Measurements from ENCODE around the gene RFX3. TPM values are rescaled to one million over a fixed set of nuclear protein-coding genes. Genes with fewer than 3 reads are reported as not detected.

The RFX3 gene
- total RNA-seq, 2 donors from 2014 or later: 10.9 to 15.5 TPM

DNA sequence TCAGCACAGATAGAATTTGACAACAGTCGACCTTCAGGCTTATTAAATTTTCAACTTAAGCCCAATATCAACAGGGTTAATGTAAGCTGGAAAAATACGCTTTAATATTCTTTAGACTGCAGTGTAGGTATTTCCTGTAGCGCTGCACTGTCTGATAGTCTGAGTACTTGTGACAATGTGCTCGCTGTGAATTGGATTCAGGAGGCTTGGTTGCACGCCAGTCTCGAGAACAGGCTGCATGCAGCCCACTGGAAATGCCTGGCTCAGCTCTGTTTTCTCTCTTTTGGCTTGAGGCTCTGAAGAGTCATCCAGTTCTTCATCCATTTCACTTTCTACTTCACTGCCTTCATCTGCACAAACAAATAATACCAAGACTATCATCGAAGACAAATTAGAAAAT lies 300.9 kb downstream of the RFX3 start:
- intact Hi-C loops (cut with DNase I): no loop called here
- WGBS: 52% methylated on average over 7 of the region's 7 CpGs
- Histone ChIP-seq H3K27me3 (replicated peaks; ENCODE audit: insufficient read depth) (no peaks in the 10 kb centered on the region), H3K4me1 (replicated peaks) (no peaks in the 10 kb centered on the region), H3K36me3 (no peaks in the 10 kb centered on the region), H3K4me3 (no peak overlapping the region), H3K9me3 (no peaks in the 10 kb centered on the region), H3K27ac (no peak overlapping the region)
- no peak for TF ChIP-seq POLR2A (IDR thresholded peaks at IDR 0.05)
- no peak for TF ChIP-seq POLR2AphosphoS5 (IDR thresholded peaks at IDR 0.05)
- TF ChIP-seq, protein P1, sequence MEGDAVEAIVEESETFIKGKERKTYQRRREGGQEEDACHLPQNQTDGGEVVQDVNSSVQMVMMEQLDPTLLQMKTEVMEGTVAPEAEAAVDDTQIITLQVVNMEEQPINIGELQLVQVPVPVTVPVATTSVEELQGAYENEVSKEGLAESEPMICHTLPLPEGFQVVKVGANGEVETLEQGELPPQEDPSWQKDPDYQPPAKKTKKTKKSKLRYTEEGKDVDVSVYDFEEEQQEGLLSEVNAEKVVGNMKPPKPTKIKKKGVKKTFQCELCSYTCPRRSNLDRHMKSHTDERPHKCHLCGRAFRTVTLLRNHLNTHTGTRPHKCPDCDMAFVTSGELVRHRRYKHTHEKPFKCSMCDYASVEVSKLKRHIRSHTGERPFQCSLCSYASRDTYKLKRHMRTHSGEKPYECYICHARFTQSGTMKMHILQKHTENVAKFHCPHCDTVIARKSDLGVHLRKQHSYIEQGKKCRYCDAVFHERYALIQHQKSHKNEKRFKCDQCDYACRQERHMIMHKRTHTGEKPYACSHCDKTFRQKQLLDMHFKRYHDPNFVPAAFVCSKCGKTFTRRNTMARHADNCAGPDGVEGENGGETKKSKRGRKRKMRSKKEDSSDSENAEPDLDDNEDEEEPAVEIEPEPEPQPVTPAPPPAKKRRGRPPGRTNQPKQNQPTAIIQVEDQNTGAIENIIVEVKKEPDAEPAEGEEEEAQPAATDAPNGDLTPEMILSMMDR (IDR thresholded peaks at IDR 0.05): no peak
- DNase-seq (ENCODE audit: low spot score): no peak

DNA sequence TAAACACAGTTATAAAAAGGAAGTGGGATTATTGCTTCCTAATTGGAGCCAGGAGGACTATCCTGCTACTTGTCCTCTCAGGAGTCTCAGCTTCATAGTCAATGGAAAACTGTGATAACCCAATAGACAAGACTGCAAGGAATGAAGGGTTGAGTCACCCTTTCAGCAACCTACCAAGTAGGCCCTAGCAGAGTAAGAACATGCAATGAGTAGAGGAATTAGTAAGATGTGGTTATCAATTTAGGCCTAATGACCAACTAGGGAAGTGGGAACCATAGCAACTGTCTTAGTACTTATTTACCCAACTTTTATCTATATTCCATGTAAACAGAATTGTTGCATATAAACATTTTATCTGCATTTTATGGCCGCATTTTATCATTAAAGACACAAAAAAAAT lies 310.1 kb downstream of the RFX3 start:
- Histone ChIP-seq H3K36me3 (no peaks in the 10 kb centered on the region), H3K27me3 (replicated peaks; ENCODE audit: insufficient read depth) (no peaks in the 10 kb centered on the region), H3K9me3 (no peaks in the 10 kb centered on the region), H3K27ac (no peak overlapping the region), H3K4me3 (no peak overlapping the region), H3K4me1 (replicated peaks) (no peaks in the 10 kb centered on the region)
- DNase-seq (ENCODE audit: low spot score): no peak
- TF ChIP-seq, protein P1 (IDR thresholded peaks at IDR 0.05): no peak
- TF ChIP-seq POLR2A (IDR thresholded peaks at IDR 0.05) (no peak), POLR2AphosphoS5 (IDR thresholded peaks at IDR 0.05) (no peak)
- WGBS: 29% methylated on average over 1 of the region's 1 CpG
- intact Hi-C loops (cut with DNase I): no loop called here

DNA sequence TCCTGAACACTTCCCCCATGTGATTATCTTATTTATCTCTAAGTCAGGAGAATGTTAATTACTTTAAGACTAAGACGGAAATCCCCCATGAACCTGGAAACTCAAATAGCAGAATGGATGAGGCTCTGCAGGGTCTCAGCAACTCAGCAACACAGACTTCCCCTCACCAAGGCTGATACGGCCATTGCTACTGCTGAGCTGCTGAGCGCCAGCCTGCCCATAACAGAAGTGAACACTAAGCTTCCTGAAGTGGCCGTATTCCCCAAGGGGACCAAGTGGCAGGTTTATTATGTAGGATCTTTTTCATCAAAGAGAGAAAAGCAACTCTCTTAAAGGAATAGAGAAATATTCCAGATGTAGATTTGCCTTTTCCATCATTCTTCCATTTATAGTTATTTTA lies 311.1 kb downstream of the RFX3 start:
- no peak for DNase-seq (ENCODE audit: low spot score)
- H3K36me3 ChIP-seq: no peaks in the 10 kb centered on the region
- intact Hi-C loops (cut with DNase I): no loop called here
- H3K9me3 ChIP-seq: no peaks in the 10 kb centered on the region
- H3K4me3 ChIP-seq: no peak overlapping the region
- 43% methylated on average over 4 of the region's 4 CpGs for WGBS
- no peaks in the 10 kb centered on the region for H3K27me3 ChIP-seq (replicated peaks; ENCODE audit: insufficient read depth)
- no peaks in the 10 kb centered on the region for H3K4me1 ChIP-seq (replicated peaks)
- no peak overlapping the region for H3K27ac ChIP-seq
- TF ChIP-seq POLR2A (IDR thresholded peaks at IDR 0.05) (no peak), POLR2AphosphoS5 (IDR thresholded peaks at IDR 0.05) (no peak)
- TF ChIP-seq, protein P1 (IDR thresholded peaks at IDR 0.05): no peak

DNA sequence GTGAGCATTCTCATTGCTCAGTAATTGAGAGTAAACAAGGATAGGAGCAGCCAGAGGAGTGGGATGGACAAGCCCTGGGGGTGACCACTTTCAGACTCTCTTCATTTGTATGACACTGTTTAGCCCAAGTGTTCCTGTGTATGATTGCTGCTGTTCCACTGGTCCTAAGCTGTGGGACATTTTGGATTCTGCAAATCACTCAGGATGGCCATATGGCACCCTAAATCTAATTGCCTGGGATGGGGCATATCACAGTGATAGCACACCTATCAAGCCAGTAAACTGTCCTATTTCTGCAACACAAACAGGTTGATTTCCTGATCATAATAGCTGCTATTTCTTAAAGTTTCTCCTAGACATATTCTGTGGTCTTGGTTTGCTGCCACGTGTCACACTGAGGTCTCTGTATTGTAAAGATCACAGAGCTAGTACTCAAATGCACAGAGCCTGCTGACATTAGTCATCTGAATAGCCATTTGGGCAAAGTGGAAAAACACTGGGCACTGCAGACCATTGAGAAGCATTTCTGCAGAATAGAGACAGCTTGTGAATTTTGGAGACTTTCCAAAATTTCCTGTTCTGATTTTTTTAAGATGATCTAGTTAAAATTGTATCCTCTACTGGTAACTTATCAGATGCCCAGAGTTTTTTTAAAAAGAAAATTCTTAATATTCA lies 320.2 kb downstream of the RFX3 start:
- intact Hi-C loops (cut with DNase I): no loop called here
- Histone ChIP-seq H3K36me3 (no peaks in the 10 kb centered on the region), H3K9me3 (no peaks in the 10 kb centered on the region), H3K27me3 (replicated peaks; ENCODE audit: insufficient read depth) (no peaks in the 10 kb centered on the region), H3K4me3 (no peak overlapping the region), H3K4me1 (replicated peaks) (no peaks in the 10 kb centered on the region), H3K27ac (no peak overlapping the region)
- 63% methylated on average over 1 of the region's 1 CpG for WGBS
- no peak for DNase-seq (ENCODE audit: low spot score)
- no peak for TF ChIP-seq POLR2A (IDR thresholded peaks at IDR 0.05)
- TF ChIP-seq, protein P1 (IDR thresholded peaks at IDR 0.05): no peak
- TF ChIP-seq POLR2AphosphoS5 (IDR thresholded peaks at IDR 0.05): no peak

DNA sequence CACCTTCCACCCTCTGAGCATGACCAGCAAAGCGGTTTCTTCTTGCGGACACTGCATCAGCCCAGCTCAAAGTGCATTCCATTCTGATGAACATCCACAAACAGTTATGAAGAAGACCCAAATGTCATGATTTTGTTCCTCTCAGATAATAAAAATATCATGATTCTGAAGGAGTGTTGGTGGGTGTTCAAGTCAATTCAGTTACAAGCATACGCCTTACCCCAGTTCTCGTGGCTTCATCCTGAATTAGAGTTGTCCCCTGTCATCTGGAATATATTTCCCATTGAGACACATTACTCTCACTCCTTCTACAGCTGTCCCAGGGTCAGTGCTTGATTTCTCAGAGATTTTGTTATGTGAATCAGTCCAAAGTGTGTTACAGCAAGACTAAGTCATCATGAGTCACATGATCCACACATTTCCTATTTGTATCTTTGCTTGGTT lies 325.4 kb downstream of the RFX3 start:
- Histone ChIP-seq H3K4me3 (no peak overlapping the region), H3K36me3 (no peaks in the 10 kb centered on the region), H3K27me3 (replicated peaks; ENCODE audit: insufficient read depth) (no peaks in the 10 kb centered on the region), H3K9me3 (no peaks in the 10 kb centered on the region), H3K4me1 (replicated peaks) (no peaks in the 10 kb centered on the region), H3K27ac (no peak overlapping the region)
- 79% methylated on average over 4 of the region's 4 CpGs for WGBS
- intact Hi-C loops (cut with DNase I): no loop called here
- TF ChIP-seq POLR2A (IDR thresholded peaks at IDR 0.05) (no peak), POLR2AphosphoS5 (IDR thresholded peaks at IDR 0.05) (no peak)
- TF ChIP-seq, protein P1 (IDR thresholded peaks at IDR 0.05): no peak
- DNase-seq (ENCODE audit: low spot score): no peak
